A549 (cell line): Measurements from ENCODE around the gene BANF2. TPM values are rescaled to one million over a fixed set of nuclear protein-coding genes. Genes with fewer than 3 reads are reported as not detected.
A peak's percentile ranks its signal among the peaks of the same experiment; 100 is the strongest.

ENCODE experiments used
- ATAC-seq, 2 experiments: fragments of 200-7000 bp in 1 of 2; fragments of >200 bp in 1 of 2; cut with Nextera tagmentation in 1 of 2; cut with Tn5 transposase in 1 of 2; 3 replicates each; pipeline versions ENCODE4 v1.8.0 to v1.9.1; 2018 to 2020; ENCODE audit warnings: mild to moderate bottlenecking in 1 of 2, moderate library complexity in 1 of 2
- CTCF ChIA-PET: fragments of 300-600 bp; sonication (Branson Sonifier 250); formaldehyde crosslinking; extraction: SDS; loops from one replicate; lab custom pipeline; 2021; ENCODE audit warnings: antibody characterized with exemption, inconsistent platforms; lab: Yijun Ruan, JAX
- POLR2A ChIA-PET: fragments of 350-600 bp; formaldehyde crosslinking; extraction: SDS; loops from one replicate; lab custom pipeline; 2021; ENCODE audit warnings: antibody characterized with exemption, inconsistent platforms; lab: Yijun Ruan, JAX
- DNase-seq, 2 experiments: peaks; one replicate each; pipeline versions ENCODE4 v3.0.0 to v3.0.0-alpha.2; 2011 to 2016; ENCODE audit warnings: low read depth in 1 of 2, low spot score in 1 of 2
- FAIRE-seq: peaks from 2 replicates; lab custom pipeline; 2011; peaks lifted over from hg19 to GRCh38; lab: Jason Lieb, UNC
- H3K27ac ChIP-seq, 2 experiments: fragments of >200 bp; sonication (Bioruptor Twin); formaldehyde crosslinking; 3 replicates each; pipeline ENCODE4 v1.5.1; 2016 to 2017
- H3K4me1 ChIP-seq: fragments of >200 bp; sonication (Bioruptor Twin); formaldehyde crosslinking; 3 replicates; pipeline ENCODE4 v1.6.1; 2016
- H3K4me2 ChIP-seq: fragments of >200 bp; sonication (Bioruptor Twin); formaldehyde crosslinking; 3 replicates; pipeline ENCODE4 v1.6.1; 2016
- H3K4me3 ChIP-seq: fragments of >200 bp; sonication (Bioruptor Twin); formaldehyde crosslinking; 3 replicates; pipeline ENCODE4 v1.5.1; 2016
- H3K9me3 ChIP-seq: fragments of >200 bp; sonication (Bioruptor Twin); formaldehyde crosslinking; 3 replicates; pipeline ENCODE4 v1.6.1; 2016
- ATOH8 ChIP-seq: fragments of 250-450 bp; sonication (Bioruptor Pico); IDR thresholded peaks from 2 replicates; pipeline ENCODE4 v1.5.0; 2020; ENCODE audit warnings: low read depth, mild to moderate bottlenecking, moderate library complexity
- CBX2 ChIP-seq: fragments of 200-600 bp; sonication (generic); IDR thresholded peaks from 2 replicates; pipeline ENCODE4 v1.6.1; 2016; ENCODE audit warnings: low read depth, mild to moderate bottlenecking, borderline replicate concordance
- CHD2 ChIP-seq: fragments of 150-350 bp; IDR thresholded peaks from 2 replicates; pipeline ENCODE4 v1.6.1; 2014; ENCODE audit warnings: low read length; ENCODE audit not compliant: partially characterized antibody
- CHD4 ChIP-seq: fragments of 200-600 bp; sonication (generic); IDR thresholded peaks from 2 replicates; pipeline ENCODE4 v1.6.1; 2016; ENCODE audit warnings: antibody characterized with exemption, mild to moderate bottlenecking, borderline replicate concordance
- EP300 ChIP-seq, 2 experiments: fragments of >200 bp; sonication (Bioruptor Twin); formaldehyde crosslinking; IDR thresholded peaks; 2 replicates in 1 of 2; 3 replicates in 1 of 2; pipeline ENCODE4 v1.6.1; 2016 to 2017
- ESRRA ChIP-seq: fragments of 150-350 bp; IDR thresholded peaks from 2 replicates; pipeline ENCODE4 v1.6.1; 2014; ENCODE audit warnings: mild to moderate bottlenecking, low read length, borderline replicate concordance
- FOXS1 ChIP-seq: fragments of 250-450 bp; sonication (Bioruptor Pico); IDR thresholded peaks from 2 replicates; pipeline ENCODE4 v1.5.0; 2020; ENCODE audit warnings: mild to moderate bottlenecking, moderate library complexity
- GATA3 ChIP-seq: IDR thresholded peaks from 2 replicates; pipeline ENCODE4 v1.6.1; 2012; ENCODE audit warnings: borderline replicate concordance
- HDAC2 ChIP-seq: fragments of 200-600 bp; sonication (generic); IDR thresholded peaks from 2 replicates; pipeline ENCODE4 v1.6.1; 2016
- HMGXB4 ChIP-seq: fragments of 250-450 bp; sonication (Bioruptor Pico); IDR thresholded peaks from 2 replicates; pipeline ENCODE4 v1.5.0; 2021; ENCODE audit warnings: mild to moderate bottlenecking, moderate library complexity, borderline replicate concordance
- HOXA7 ChIP-seq: fragments of 250-450 bp; sonication (Bioruptor Pico); IDR thresholded peaks from 2 replicates; pipeline ENCODE4 v1.5.0; 2020; ENCODE audit warnings: mild to moderate bottlenecking, moderate library complexity
- HOXB13 ChIP-seq: fragments of 250-450 bp; sonication (Bioruptor Pico); IDR thresholded peaks from 2 replicates; pipeline ENCODE4 v1.5.0; 2020; ENCODE audit warnings: low read depth, mild to moderate bottlenecking, moderate library complexity
- JUN ChIP-seq, 2 experiments: fragments of >200 bp; sonication (Bioruptor Twin); formaldehyde crosslinking; IDR thresholded peaks; 2 replicates in 1 of 2; 3 replicates in 1 of 2; pipeline ENCODE4 v1.6.1; 2016 to 2017
- KDM1A ChIP-seq: fragments of 200-600 bp; sonication (generic); IDR thresholded peaks from 2 replicates; pipeline ENCODE4 v1.6.1; 2016; ENCODE audit warnings: low read depth, mild to moderate bottlenecking
- KDM5A ChIP-seq: fragments of 200-600 bp; sonication (generic); IDR thresholded peaks from 2 replicates; pipeline ENCODE4 v1.6.1; 2016; ENCODE audit warnings: antibody characterized with exemption, mild to moderate bottlenecking
- MAFK ChIP-seq: fragments of 450-650 bp; IDR thresholded peaks from 2 replicates; pipeline ENCODE4 v1.6.1; 2014; ENCODE audit not compliant: partially characterized antibody
- NR3C1 ChIP-seq: fragments of >200 bp; sonication (Bioruptor Twin); formaldehyde crosslinking; IDR thresholded peaks from 3 replicates; pipeline ENCODE4 v1.6.1; 2017
- RCOR1 ChIP-seq: fragments of 150-350 bp; IDR thresholded peaks from 2 replicates; pipeline ENCODE4 v1.6.1; 2014; ENCODE audit warnings: antibody characterized with exemption, low read length, low read depth
- RFX5 ChIP-seq: fragments of 450-650 bp; IDR thresholded peaks from 2 replicates; pipeline ENCODE4 v1.7.1; 2014; ENCODE audit warnings: antibody characterized with exemption, mild to moderate bottlenecking, moderate library complexity
- SMC3 ChIP-seq: fragments of >200 bp; sonication (Bioruptor Twin); formaldehyde crosslinking; IDR thresholded peaks from 3 replicates; pipeline ENCODE4 v1.6.1; 2018; ENCODE audit warnings: inconsistent platforms
- TP53 ChIP-seq: fragments of 250-450 bp; sonication (Bioruptor Pico); IDR thresholded peaks from 2 replicates; pipeline ENCODE4 v1.5.0; 2021; ENCODE audit warnings: mild to moderate bottlenecking, moderate library complexity
- USF2 ChIP-seq: fragments of 450-650 bp; IDR thresholded peaks from 2 replicates; pipeline ENCODE4 v1.6.1; 2014; ENCODE audit warnings: antibody characterized with exemption
- ZFP36 ChIP-seq: fragments of 450-650 bp; IDR thresholded peaks from 2 replicates; pipeline ENCODE4 v1.6.1; 2014; ENCODE audit warnings: borderline replicate concordance; ENCODE audit not compliant: partially characterized antibody
- WGBS: methylation state at CpG from one replicate; pipeline ENCODE4 v1.1.6; 2017; ENCODE audit errors: missing lambda C conversion rate; 5-methylcytosine and 5-hydroxymethylcytosine counted together
- polyA plus RNA-seq, 4 experiments: library from polyadenylated mRNA; depleted of rRNA in 3 of 4; stranded (reverse); fragments of >200 nt; fragmentation: RNase III in 1 of 4; extraction: RNeasy Plus Mini Kit Qiagen cat#74134 plus additional on column Dnase treatment in 1 of 4; gene quantifications; 2 replicates in 3 of 4; 3 replicates in 1 of 4; pipeline ENCODE4 v1.2.3, GENCODE V29; 2011 to 2017
- TF ChIP-seq, protein P1 (sequence below): fragments of >200 bp; sonication (Bioruptor Twin); formaldehyde crosslinking; IDR thresholded peaks from 3 replicates; pipeline ENCODE4 v1.6.1; 2016

BANF2 gene
- polyA plus RNA-seq, 2 of the 4 experiments (the other 2 are of a cell fraction): not detected

DNA sequence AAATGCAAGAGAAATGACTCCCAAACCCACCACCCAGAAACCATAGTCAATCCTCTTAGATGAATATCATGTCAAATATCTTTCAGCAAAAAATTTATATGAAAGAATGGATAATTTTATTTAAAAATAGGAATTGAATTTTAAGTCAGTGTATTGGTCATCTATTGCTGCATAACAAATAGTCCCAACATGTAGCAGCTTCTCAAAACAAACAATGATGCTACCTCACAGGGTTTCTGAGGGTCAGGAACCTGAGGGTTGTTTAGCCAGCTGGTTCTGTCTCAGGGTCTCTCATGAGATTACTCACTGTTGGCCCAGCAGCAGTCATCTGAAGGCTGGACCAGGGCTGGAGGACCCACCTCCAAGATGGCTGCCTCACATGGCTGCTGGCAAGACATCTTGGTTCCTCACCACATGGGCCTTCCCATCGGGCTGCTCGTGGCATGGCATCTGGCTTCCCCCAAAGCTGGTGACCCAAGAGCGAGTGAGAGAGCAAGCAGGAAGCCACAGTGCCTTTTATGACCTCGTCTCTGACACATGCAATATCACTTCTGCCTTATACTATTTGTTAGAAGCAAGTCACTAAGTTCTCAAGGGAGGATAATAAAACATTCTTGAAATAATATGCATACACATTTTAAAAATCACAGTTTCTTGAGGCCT, 36.3 kb downstream of the BANF2 start:
- FAIRE-seq (peak; percentile 81), ATAC-seq (no peak), DNase-seq (no peak)
- H3K27ac ChIP-seq: no peak overlapping the region
- POLR2A ChIA-PET: no interaction called here
- no peak overlapping the region for H3K4me3 ChIP-seq
- H3K4me1 ChIP-seq: no peaks in the 10 kb centered on the region
- CTCF ChIA-PET: interaction anchor here (1.2 to 2.4 kb wide), 2 partner anchors 54 to 134 kb away, joined by 3 to 8 read pairs; partner anchors contain the start of gene RRBP1
- no peak overlapping the region for H3K4me2 ChIP-seq
- peaks cover 39% of the 10 kb centered on the region for H3K9me3 ChIP-seq
- TF ChIP-seq, protein P1, sequence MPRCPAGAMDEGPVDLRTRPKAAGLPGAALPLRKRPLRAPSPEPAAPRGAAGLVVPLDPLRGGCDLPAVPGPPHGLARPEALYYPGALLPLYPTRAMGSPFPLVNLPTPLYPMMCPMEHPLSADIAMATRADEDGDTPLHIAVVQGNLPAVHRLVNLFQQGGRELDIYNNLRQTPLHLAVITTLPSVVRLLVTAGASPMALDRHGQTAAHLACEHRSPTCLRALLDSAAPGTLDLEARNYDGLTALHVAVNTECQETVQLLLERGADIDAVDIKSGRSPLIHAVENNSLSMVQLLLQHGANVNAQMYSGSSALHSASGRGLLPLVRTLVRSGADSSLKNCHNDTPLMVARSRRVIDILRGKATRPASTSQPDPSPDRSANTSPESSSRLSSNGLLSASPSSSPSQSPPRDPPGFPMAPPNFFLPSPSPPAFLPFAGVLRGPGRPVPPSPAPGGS: no peak
- TF ChIP-seq GATA3: no peak
- no peak for TF ChIP-seq EP300 (IDR thresholded peaks at IDR 0.05)
- no peak for TF ChIP-seq CHD4
- no peak for TF ChIP-seq CBX2
- no peak for TF ChIP-seq ESRRA
- no peak for TF ChIP-seq CHD2
- TF ChIP-seq TP53 (CRISPR knock-in tag): no peak
- no peak for TF ChIP-seq HMGXB4 (CRISPR knock-in tag)
- TF ChIP-seq KDM5A: no peak
- no peak for TF ChIP-seq SMC3
- TF ChIP-seq, all 56 proteins: peak for 0
- 26% methylated on average over 4 of the region's 4 CpGs for WGBS

- DNase-seq (no peak), ATAC-seq (no peak), FAIRE-seq (peak; percentile 74)
- POLR2A ChIA-PET: no interaction called here
- WGBS: 4% methylated on average over 3 of the region's 3 CpGs
- H3K27ac ChIP-seq: no peak overlapping the region
- CTCF ChIA-PET: interaction anchor here (1.0 to 2.4 kb wide), 4 partner anchors 8 to 56 kb away, joined by 3 to 8 read pairs (median 4); partner anchors contain the start of gene RRBP1
- H3K4me3 ChIP-seq: no peak overlapping the region
- H3K4me1 ChIP-seq: no peaks in the 10 kb centered on the region
- no peak overlapping the region for H3K4me2 ChIP-seq
- peaks cover 39% of the 10 kb centered on the region for H3K9me3 ChIP-seq
- TF ChIP-seq JUN (IDR thresholded peaks at IDR 0.05) (no peak), SMC3 (no peak), CHD4 (no peak), ATOH8 (CRISPR knock-in tag) (no peak), HDAC2 (no peak), HOXB13 (CRISPR knock-in tag) (no peak), HOXA7 (CRISPR knock-in tag) (no peak), MAFK (no peak), ZFP36 (no peak), RFX5 (no peak), FOXS1 (CRISPR knock-in tag) (no peak), NR3C1 (no peak), USF2 (no peak), KDM1A (no peak), RCOR1 (no peak)
Measured at GRCh38 chr20:17738154-17738553, 38.4 kb downstream of the BANF2 start.
